GM21447 (cell line): ENCODE data around the gene RCAN2.
"Not testable (repeated sequence)": the region's sequence is repeated elsewhere in the genome, so short reads cannot be mapped to it uniquely, and the experiment has no call there.

Experiments
- ATAC-seq: cut with Tn5 transposase; IDR thresholded peaks from one replicate; pipeline ENCODE4 v1.9.1; 2021; ENCODE audit not compliant: unreplicated experiment

RCAN2 gene

GRCh38 chr6:46390153-46390876, 100.9 kb downstream of the RCAN2 start:
- no peak for ATAC-seq

- ATAC-seq: not testable (repeated sequence)
Measured at GRCh38 chr6:46387728-46388127, 103.5 kb downstream of the RCAN2 start.

- ATAC-seq: no peak
Measured at GRCh38 chr6:46381579-46381978, 109.7 kb downstream of the RCAN2 start.

GRCh38 chr6:46381057-46381456, 110.2 kb downstream of the RCAN2 start:
- no peak for ATAC-seq

- no peak for ATAC-seq
Measured at GRCh38 chr6:46380152-46380807, 111.0 kb downstream of the RCAN2 start.

- no peak for ATAC-seq
Measured at GRCh38 chr6:46378882-46379416, 112.3 kb downstream of the RCAN2 start.

GRCh38 chr6:46378161-46378881, 112.9 kb downstream of the RCAN2 start:
- no peak for ATAC-seq

GRCh38 chr6:46377209-46377608, 114.0 kb downstream of the RCAN2 start:
- no peak for ATAC-seq

- ATAC-seq: peak; percentile 91
Measured at GRCh38 chr6:46376562-46377061, 114.6 kb downstream of the RCAN2 start.

GRCh38 chr6:46370622-46371021, 120.6 kb downstream of the RCAN2 start:
- no peak for ATAC-seq

- ATAC-seq: no peak
Measured at GRCh38 chr6:46368169-46368536, 123.1 kb downstream of the RCAN2 start.

- no peak for ATAC-seq
Measured at GRCh38 chr6:46367354-46368168, 123.7 kb downstream of the RCAN2 start.

GRCh38 chr6:46366190-46366900, 124.9 kb downstream of the RCAN2 start:
- ATAC-seq: no peak

- no peak for ATAC-seq
Measured at GRCh38 chr6:46357591-46357990, 133.7 kb downstream of the RCAN2 start.

GRCh38 chr6:46356543-46356942, 134.7 kb downstream of the RCAN2 start:
- ATAC-seq: no peak

GRCh38 chr6:46353528-46353927, 137.7 kb downstream of the RCAN2 start:
- ATAC-seq: no peak

- no peak for ATAC-seq
Measured at GRCh38 chr6:46352541-46353268, 138.5 kb downstream of the RCAN2 start.

GRCh38 chr6:46350714-46351113, 140.5 kb downstream of the RCAN2 start:
- no peak for ATAC-seq

- no peak for ATAC-seq
Measured at GRCh38 chr6:46347669-46348068, 143.6 kb downstream of the RCAN2 start.
